Panc1 (cell line): ENCODE data around the gene GSG1L.

Experiments used
- POLR2AphosphoS5 ChIP-seq: IDR thresholded peaks from 2 replicates; pipeline ENCODE4 v1.6.1; 2012; ENCODE audit warnings: mild to moderate bottlenecking, low read depth, low read length, moderate library complexity
- REST ChIP-seq, 2 experiments: IDR thresholded peaks; 2 replicates each; pipeline ENCODE4 v1.6.1; 2011 to 2012; ENCODE audit warnings: low read depth in 2 of 2, control low read depth in 1 of 2, low read length in 1 of 2, mild to moderate bottlenecking in 1 of 2, moderate library complexity in 1 of 2; ENCODE audit not compliant: insufficient read depth in 1 of 2
- TF ChIP-seq, protein P1 (sequence below): fragments of 450-650 bp; IDR thresholded peaks from 2 replicates; pipeline ENCODE4 v1.5.1; 2017; ENCODE audit warnings: mild to moderate bottlenecking

DNA sequence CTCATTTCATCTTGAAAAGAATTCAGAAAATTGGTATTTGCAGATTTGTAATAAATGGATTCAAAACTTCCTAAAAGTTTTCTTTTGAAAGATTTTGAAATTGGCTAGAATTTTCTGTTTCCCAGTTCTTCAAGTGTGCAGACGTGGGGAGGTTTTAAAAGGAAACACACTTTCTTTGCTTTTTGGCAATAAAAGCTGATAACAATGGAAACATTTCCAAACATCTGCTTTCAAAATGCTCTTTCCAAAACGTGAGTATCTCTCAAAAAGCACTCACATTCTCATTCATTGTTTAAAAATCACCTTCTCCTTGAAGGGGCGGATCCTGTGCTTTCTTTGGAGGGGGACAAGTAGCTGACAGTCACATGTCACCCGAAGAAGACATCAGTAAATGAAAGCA, 8.6 kb upstream of the GSG1L start:
- TF ChIP-seq, protein P1, sequence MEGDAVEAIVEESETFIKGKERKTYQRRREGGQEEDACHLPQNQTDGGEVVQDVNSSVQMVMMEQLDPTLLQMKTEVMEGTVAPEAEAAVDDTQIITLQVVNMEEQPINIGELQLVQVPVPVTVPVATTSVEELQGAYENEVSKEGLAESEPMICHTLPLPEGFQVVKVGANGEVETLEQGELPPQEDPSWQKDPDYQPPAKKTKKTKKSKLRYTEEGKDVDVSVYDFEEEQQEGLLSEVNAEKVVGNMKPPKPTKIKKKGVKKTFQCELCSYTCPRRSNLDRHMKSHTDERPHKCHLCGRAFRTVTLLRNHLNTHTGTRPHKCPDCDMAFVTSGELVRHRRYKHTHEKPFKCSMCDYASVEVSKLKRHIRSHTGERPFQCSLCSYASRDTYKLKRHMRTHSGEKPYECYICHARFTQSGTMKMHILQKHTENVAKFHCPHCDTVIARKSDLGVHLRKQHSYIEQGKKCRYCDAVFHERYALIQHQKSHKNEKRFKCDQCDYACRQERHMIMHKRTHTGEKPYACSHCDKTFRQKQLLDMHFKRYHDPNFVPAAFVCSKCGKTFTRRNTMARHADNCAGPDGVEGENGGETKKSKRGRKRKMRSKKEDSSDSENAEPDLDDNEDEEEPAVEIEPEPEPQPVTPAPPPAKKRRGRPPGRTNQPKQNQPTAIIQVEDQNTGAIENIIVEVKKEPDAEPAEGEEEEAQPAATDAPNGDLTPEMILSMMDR: no peak
- TF ChIP-seq POLR2AphosphoS5 (no peak), REST (IDR thresholded peaks at IDR 0.05; ENCODE audit: insufficient read depth in 1 of 2, low read depth in 2 of 2, low read length in 1 of 2) (no peak)
